HG03442 (cell line): Measurements from ENCODE around the gene GPAM.

ENCODE experiments used
- ATAC-seq: cut with Tn5 transposase; IDR thresholded peaks from one replicate; pipeline ENCODE4 v1.9.1; 2021; ENCODE audit warnings: mild to moderate bottlenecking, moderate library complexity; ENCODE audit not compliant: unreplicated experiment

Gene GPAM

GRCh38 chr10:112184379-112184778, 814 bp upstream of the GPAM start:
- ATAC-seq, result no peak

GRCh38 chr10:112184052-112184371, 447 bp upstream of the GPAM start:
- ATAC-seq, result no peak

GRCh38 chr10:112182784-112183328, 709 bp downstream of the GPAM start:
- no peak for ATAC-seq

- no peak for ATAC-seq
These were observed 6.3 kb downstream of the GPAM start for GRCh38 chr10:112177247-112177646.

GRCh38 chr10:112176543-112176942, 7.0 kb downstream of the GPAM start:
- ATAC-seq, result no peak

GRCh38 chr10:112175409-112175808, 8.2 kb downstream of the GPAM start:
- ATAC-seq, result no peak

GRCh38 chr10:112173206-112173605, 10.4 kb downstream of the GPAM start:
- no peak for ATAC-seq

- no peak for ATAC-seq
These were observed 14.8 kb downstream of the GPAM start for GRCh38 chr10:112168733-112169132.

GRCh38 chr10:112166800-112167199, 16.8 kb downstream of the GPAM start:
- ATAC-seq, result no peak

GRCh38 chr10:112161757-112162518, 21.6 kb downstream of the GPAM start:
- no peak for ATAC-seq

GRCh38 chr10:112160834-112161233, 22.7 kb downstream of the GPAM start:
- no peak for ATAC-seq

- ATAC-seq, result no peak
These were observed 24.1 kb downstream of the GPAM start for GRCh38 chr10:112159469-112159868.

GRCh38 chr10:112151524-112152039, 32.0 kb downstream of the GPAM start:
- no peak for ATAC-seq

GRCh38 chr10:112148331-112148730, 35.2 kb downstream of the GPAM start:
- ATAC-seq, result no peak

GRCh38 chr10:112146799-112147198, 36.8 kb downstream of the GPAM start:
- no peak for ATAC-seq

- no peak for ATAC-seq
These were observed 38.3 kb downstream of the GPAM start for GRCh38 chr10:112145263-112145662.

- no peak for ATAC-seq
These were observed 40.1 kb downstream of the GPAM start for GRCh38 chr10:112143420-112143819.

- ATAC-seq, result no peak
These were observed 42.3 kb downstream of the GPAM start for GRCh38 chr10:112141292-112141691.

- ATAC-seq, result peak; percentile 96
These were observed 43.2 kb downstream of the GPAM start for GRCh38 chr10:112140110-112140970.

- no peak for ATAC-seq
These were observed 44.4 kb downstream of the GPAM start for GRCh38 chr10:112139176-112139575.

- ATAC-seq, result peak; percentile 54
These were observed 46.2 kb downstream of the GPAM start for GRCh38 chr10:112137154-112137987.
